ENCODE measurements around the gene SGSM2.
A peak's percentile ranks its signal among the peaks of the same experiment; 100 is the strongest.

SGSM2 gene

GRCh38 chr17:2388020-2388682, 50.9 kb downstream of the SGSM2 start:
- H3K4me3 ChIP-seq (ENCODE audit: low read depth, low read length): no peak overlapping the region
- TF ChIP-seq CTCF (IDR thresholded peaks at IDR 0.05; ENCODE audit: low read depth, low read length): no peak
- no peak for DNase-seq (ENCODE audit: low read depth, low spot score)
- in situ Hi-C loops (cut with HindIII; ENCODE audit: low sequenced_read_pairs): no loop called here

GRCh38 chr17:2388683-2389055, 51.4 kb downstream of the SGSM2 start:
- no peak for DNase-seq (ENCODE audit: low read depth, low spot score)
- in situ Hi-C loops (cut with HindIII; ENCODE audit: low sequenced_read_pairs): no loop called here
- H3K4me3 ChIP-seq (ENCODE audit: low read depth, low read length): no peak overlapping the region
- TF ChIP-seq CTCF (IDR thresholded peaks at IDR 0.05; ENCODE audit: low read depth, low read length): no peak

GRCh38 chr17:2390199-2390836, 53.0 kb downstream of the SGSM2 start:
- DNase-seq (ENCODE audit: low read depth, low spot score): no peak
- in situ Hi-C loops (cut with HindIII; ENCODE audit: low sequenced_read_pairs): no loop called here
- H3K4me3 ChIP-seq (ENCODE audit: low read depth, low read length): no peak overlapping the region
- TF ChIP-seq CTCF (IDR thresholded peaks at IDR 0.05; ENCODE audit: low read depth, low read length): no peak

- in situ Hi-C loops (cut with HindIII; ENCODE audit: low sequenced_read_pairs): no loop called here
- DNase-seq (ENCODE audit: low read depth, low spot score): no peak
- no peak for TF ChIP-seq CTCF (IDR thresholded peaks at IDR 0.05; ENCODE audit: low read depth, low read length)
- peak overlapping the region; percentile 36 for H3K4me3 ChIP-seq (ENCODE audit: low read depth, low read length)
Observed at GRCh38 chr17:2391597-2392251, 54.4 kb downstream of the SGSM2 start.

- peak overlapping the region; percentile 49 for H3K4me3 ChIP-seq (ENCODE audit: low read depth, low read length)
- in situ Hi-C loops (cut with HindIII; ENCODE audit: low sequenced_read_pairs): no loop called here
- DNase-seq (ENCODE audit: low read depth, low spot score): peak; percentile 95
- no peak for TF ChIP-seq CTCF (IDR thresholded peaks at IDR 0.05; ENCODE audit: low read depth, low read length)
Observed at GRCh38 chr17:2392252-2393173, 55.2 kb downstream of the SGSM2 start.

All from astrocyte of the spinal cord (primary cell).